ENCODE results near the gene CIB4. TPM values are rescaled to one million over a fixed set of nuclear protein-coding genes. Genes with fewer than 3 reads are reported as not detected.
A peak's percentile ranks its signal among the peaks of the same experiment; 100 is the strongest.

The CIB4 gene
- total and polyA plus RNA-seq, 2 of the 13 experiments (the other 11 are each of a cell fraction or from before 2014, with no cell fraction given), result not detected

- TF ChIP-seq SRF (IDR thresholded peaks at IDR 0.05; ENCODE audit: low read depth, low read length), result no peak
- TF ChIP-seq PAXIP1 (CRISPR knock-in tag; conservative IDR thresholded peaks at IDR 0.05), result 0 out of 2 replicates have a peak, but pooled peaks have one; percentile 13
- peak; percentile 73 for TF ChIP-seq TEAD3 (CRISPR knock-in tag; optimal IDR thresholded peaks at IDR 0.05; ENCODE audit: borderline replicate concordance)
- no peak for TF ChIP-seq STAT5B (CRISPR knock-in tag; IDR thresholded peaks at IDR 0.05)
- TF ChIP-seq, protein P1, sequence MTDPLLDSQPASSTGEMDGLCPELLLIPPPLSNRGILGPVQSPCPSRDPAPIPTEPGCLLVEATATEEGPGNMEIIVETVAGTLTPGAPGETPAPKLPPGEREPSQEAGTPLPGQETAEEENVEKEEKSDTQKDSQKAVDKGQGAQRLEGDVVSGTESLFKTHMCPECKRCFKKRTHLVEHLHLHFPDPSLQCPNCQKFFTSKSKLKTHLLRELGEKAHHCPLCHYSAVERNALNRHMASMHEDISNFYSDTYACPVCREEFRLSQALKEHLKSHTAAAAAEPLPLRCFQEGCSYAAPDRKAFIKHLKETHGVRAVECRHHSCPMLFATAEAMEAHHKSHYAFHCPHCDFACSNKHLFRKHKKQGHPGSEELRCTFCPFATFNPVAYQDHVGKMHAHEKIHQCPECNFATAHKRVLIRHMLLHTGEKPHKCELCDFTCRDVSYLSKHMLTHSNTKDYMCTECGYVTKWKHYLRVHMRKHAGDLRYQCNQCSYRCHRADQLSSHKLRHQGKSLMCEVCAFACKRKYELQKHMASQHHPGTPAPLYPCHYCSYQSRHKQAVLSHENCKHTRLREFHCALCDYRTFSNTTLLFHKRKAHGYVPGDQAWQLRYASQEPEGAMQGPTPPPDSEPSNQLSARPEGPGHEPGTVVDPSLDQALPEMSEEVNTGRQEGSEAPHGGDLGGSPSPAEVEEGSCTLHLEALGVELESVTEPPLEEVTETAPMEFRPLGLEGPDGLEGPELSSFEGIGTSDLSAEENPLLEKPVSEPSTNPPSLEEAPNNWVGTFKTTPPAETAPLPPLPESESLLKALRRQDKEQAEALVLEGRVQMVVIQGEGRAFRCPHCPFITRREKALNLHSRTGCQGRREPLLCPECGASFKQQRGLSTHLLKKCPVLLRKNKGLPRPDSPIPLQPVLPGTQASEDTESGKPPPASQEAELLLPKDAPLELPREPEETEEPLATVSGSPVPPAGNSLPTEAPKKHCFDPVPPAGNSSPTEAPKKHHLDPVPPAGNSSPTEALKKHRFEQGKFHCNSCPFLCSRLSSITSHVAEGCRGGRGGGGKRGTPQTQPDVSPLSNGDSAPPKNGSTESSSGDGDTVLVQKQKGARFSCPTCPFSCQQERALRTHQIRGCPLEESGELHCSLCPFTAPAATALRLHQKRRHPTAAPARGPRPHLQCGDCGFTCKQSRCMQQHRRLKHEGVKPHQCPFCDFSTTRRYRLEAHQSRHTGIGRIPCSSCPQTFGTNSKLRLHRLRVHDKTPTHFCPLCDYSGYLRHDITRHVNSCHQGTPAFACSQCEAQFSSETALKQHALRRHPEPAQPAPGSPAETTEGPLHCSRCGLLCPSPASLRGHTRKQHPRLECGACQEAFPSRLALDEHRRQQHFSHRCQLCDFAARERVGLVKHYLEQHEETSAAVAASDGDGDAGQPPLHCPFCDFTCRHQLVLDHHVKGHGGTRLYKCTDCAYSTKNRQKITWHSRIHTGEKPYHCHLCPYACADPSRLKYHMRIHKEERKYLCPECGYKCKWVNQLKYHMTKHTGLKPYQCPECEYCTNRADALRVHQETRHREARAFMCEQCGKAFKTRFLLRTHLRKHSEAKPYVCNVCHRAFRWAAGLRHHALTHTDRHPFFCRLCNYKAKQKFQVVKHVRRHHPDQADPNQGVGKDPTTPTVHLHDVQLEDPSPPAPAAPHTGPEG (CRISPR knock-in tag; IDR thresholded peaks at IDR 0.05), result no peak
- 0 out of 2 replicates have a peak, but pooled peaks have one; percentile 42 for TF ChIP-seq ZNF3 (CRISPR knock-in tag; IDR thresholded peaks at IDR 0.05)
- peak; percentile 26; the same call in 1 of the 2 replicates for TF ChIP-seq RCOR2 (CRISPR knock-in tag; IDR thresholded peaks at IDR 0.05)
- no peak for TF ChIP-seq ATF1 (CRISPR knock-in tag; IDR thresholded peaks at IDR 0.05)
- TF ChIP-seq ZNF253 (CRISPR knock-in tag; IDR thresholded peaks at IDR 0.05; ENCODE audit: borderline replicate concordance), result no peak
- TF ChIP-seq RARA (CRISPR knock-in tag; IDR thresholded peaks at IDR 0.05), result peak; percentile 38; the same call in 1 of the 2 replicates
- TF ChIP-seq ZBTB1 (CRISPR knock-in tag; IDR thresholded peaks at IDR 0.05; ENCODE audit: borderline replicate concordance), result no peak
- TF ChIP-seq ZMYM3 (CRISPR knock-in tag; IDR thresholded peaks at IDR 0.05), result peak; percentile 46; the same call in 1 of the 2 replicates
- peak; percentile 41; the same call in 1 of the 2 replicates for TF ChIP-seq HIC2 (CRISPR knock-in tag; IDR thresholded peaks at IDR 0.05; ENCODE audit: low read depth)
- peak; percentile 61 to 65 for TF ChIP-seq MAFK (conservative IDR thresholded peaks at IDR 0.05 in 1 of 2, IDR thresholded peaks at IDR 0.05 in 1 of 2; ENCODE audit: low read length in 2 of 2)
- TF ChIP-seq NFKB2 (CRISPR knock-in tag; IDR thresholded peaks at IDR 0.05; ENCODE audit: borderline replicate concordance), result 0 out of 2 replicates have a peak, but pooled peaks have one; percentile 22
- TF ChIP-seq CENPT (CRISPR knock-in tag; IDR thresholded peaks at IDR 0.05; ENCODE audit: low read depth), result no peak
- TF ChIP-seq, protein P2, sequence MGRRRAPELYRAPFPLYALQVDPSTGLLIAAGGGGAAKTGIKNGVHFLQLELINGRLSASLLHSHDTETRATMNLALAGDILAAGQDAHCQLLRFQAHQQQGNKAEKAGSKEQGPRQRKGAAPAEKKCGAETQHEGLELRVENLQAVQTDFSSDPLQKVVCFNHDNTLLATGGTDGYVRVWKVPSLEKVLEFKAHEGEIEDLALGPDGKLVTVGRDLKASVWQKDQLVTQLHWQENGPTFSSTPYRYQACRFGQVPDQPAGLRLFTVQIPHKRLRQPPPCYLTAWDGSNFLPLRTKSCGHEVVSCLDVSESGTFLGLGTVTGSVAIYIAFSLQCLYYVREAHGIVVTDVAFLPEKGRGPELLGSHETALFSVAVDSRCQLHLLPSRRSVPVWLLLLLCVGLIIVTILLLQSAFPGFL (CRISPR knock-in tag; IDR thresholded peaks at IDR 0.05), result no peak
These were observed 30.4 kb downstream of the CIB4 start (continued) for GRCh38 chr2:26610504-26611335.

Measured in HepG2 (cell line).